ENCODE results near the gene GNAS.

- no peak for TF ChIP-seq GATA2 (IDR thresholded peaks at IDR 0.05; ENCODE audit: low read depth, low read length)
- no peak for TF ChIP-seq GATA3 (IDR thresholded peaks at IDR 0.05; ENCODE audit: low read depth, low read length)
Measured at GRCh38 chr20:58832457-58832856, 20.1 kb upstream of the GNAS start.
